A673 (cell line): ENCODE data around the gene RRAS2.

Source experiments
- CTCF ChIP-seq: fragments of 300-800, 200-600 bp; sonication (generic); conservative IDR thresholded peaks from 2 replicates; pipeline ENCODE4 v1.5.1; 2017; ENCODE audit warnings: low read depth, mild to moderate bottlenecking, antibody characterized with exemption, low read length, moderate library complexity, mixed read lengths
- EZH2 ChIP-seq: fragments of 200-600 bp; sonication (generic); IDR thresholded peaks from 2 replicates; pipeline ENCODE4 v1.6.1; 2017; ENCODE audit warnings: borderline replicate concordance, low read depth, mild to moderate bottlenecking, mixed read lengths, antibody characterized with exemption, low read length; ENCODE audit not compliant: poor library complexity, severe bottlenecking

GRCh38 chr11:14232652-14233051 is 126.3 kb downstream of the RRAS2 start:
- TF ChIP-seq CTCF = peak; percentile 40
- TF ChIP-seq EZH2 = no peak
